Measurements from ENCODE around the gene F11R.
"Not testable (repeated sequence)": the region's sequence is repeated elsewhere in the genome, so short reads cannot be mapped to it uniquely, and the experiment has no call there.

F11R gene

GRCh38 chr1:161021970-161022353, 1.0 kb upstream of the F11R start:
- no peak for DNase-seq (ENCODE audit: low read depth)
- peak overlapping the region; percentile 76 for H3K4me3 ChIP-seq (ENCODE audit: low read depth, low read length)
- TF ChIP-seq, protein P1, sequence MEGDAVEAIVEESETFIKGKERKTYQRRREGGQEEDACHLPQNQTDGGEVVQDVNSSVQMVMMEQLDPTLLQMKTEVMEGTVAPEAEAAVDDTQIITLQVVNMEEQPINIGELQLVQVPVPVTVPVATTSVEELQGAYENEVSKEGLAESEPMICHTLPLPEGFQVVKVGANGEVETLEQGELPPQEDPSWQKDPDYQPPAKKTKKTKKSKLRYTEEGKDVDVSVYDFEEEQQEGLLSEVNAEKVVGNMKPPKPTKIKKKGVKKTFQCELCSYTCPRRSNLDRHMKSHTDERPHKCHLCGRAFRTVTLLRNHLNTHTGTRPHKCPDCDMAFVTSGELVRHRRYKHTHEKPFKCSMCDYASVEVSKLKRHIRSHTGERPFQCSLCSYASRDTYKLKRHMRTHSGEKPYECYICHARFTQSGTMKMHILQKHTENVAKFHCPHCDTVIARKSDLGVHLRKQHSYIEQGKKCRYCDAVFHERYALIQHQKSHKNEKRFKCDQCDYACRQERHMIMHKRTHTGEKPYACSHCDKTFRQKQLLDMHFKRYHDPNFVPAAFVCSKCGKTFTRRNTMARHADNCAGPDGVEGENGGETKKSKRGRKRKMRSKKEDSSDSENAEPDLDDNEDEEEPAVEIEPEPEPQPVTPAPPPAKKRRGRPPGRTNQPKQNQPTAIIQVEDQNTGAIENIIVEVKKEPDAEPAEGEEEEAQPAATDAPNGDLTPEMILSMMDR (IDR thresholded peaks at IDR 0.05; ENCODE audit: control insufficient read depth, extremely low read depth, insufficient read depth): no peak

DNA sequence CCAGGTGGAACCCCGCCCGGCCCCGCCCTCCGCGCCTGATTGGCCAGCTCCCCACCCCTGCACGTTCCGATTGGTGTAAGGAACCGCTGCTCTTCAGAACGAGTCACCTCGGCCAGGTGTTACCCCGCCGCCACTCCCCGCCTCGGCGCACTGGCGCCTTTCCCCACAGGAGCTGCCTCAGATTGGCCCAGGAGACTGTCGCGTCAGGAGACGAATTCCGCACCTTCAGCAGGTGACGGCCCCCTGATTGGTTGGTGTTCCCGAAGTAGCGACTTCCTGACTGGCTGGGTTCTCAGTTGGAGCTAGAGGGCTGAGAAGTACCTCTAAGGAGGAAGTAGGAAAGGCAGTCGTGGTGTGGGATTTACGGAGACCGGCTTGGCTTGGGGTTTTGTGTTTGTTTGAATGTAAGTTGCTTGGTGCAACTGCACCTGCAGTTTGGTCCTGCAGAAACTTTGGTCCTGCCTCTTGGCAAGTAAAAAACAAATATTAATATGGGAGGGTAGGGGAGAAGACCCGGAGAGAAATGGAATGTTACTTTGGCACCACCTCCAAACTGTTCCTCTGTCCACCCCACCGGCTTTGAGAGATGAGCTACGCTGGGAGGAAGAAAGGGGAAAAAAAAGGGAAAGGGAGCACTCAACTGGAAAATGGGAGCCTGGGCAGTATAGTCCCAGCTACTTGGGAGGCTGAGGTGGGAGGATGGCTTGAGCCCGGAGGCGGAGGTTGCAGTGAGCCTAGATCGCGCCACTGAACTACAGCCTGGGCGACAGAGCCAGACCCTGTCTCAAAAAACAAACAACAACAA, 415 bp upstream of the F11R start:
- peak overlapping the region; percentile 76 for H3K4me3 ChIP-seq (ENCODE audit: low read depth, low read length)
- TF ChIP-seq, protein P1 (IDR thresholded peaks at IDR 0.05; ENCODE audit: control insufficient read depth, extremely low read depth, insufficient read depth): no peak
- peak; percentile 99 for DNase-seq (ENCODE audit: low read depth)

GRCh38 chr1:161019751-161020495, 1.0 kb downstream of the F11R start:
- peak overlapping the region; percentile 76 for H3K4me3 ChIP-seq (ENCODE audit: low read depth, low read length)
- DNase-seq (ENCODE audit: low read depth): no peak
- TF ChIP-seq, protein P1 (IDR thresholded peaks at IDR 0.05; ENCODE audit: control insufficient read depth, extremely low read depth, insufficient read depth): no peak

DNA sequence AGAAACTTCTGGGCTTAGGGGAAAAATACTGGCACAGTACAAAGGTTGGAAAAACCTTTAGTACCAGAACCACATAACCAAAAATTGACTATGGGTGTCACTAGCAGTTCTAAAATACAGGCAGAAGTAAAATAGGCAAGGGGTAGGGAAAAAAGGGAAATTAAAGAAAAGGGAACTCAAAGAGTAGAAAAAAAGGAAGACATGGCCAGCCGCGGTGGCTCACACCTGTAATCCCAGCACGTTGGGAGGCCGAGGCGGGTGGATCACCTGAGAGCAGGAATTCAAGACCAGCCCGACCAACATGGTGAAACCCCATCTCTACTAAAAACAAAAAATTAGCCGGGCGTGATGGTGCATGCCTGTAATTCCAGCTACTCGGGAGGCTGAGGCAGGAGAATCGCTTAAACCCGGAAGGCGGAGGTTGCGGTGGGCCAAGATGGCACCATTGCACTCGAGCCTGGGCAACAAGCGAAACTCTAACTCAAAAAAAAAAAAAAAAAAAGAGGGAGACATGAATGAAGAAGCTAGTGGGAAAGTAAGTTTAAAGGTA, 1.8 kb downstream of the F11R start:
- not testable (repeated sequence) for DNase-seq (ENCODE audit: low read depth)

GRCh38 chr1:161018631-161018930, 2.4 kb downstream of the F11R start:
- no peak for DNase-seq (ENCODE audit: low read depth)
- no peak overlapping the region for H3K4me3 ChIP-seq (ENCODE audit: low read depth, low read length)
- TF ChIP-seq, protein P1 (IDR thresholded peaks at IDR 0.05; ENCODE audit: control insufficient read depth, extremely low read depth, insufficient read depth): no peak

More for the DNA sequence above, 1.8 kb downstream of the F11R start:
- peak overlapping the region; percentile 76 for H3K4me3 ChIP-seq (ENCODE audit: low read depth, low read length)

DNA sequence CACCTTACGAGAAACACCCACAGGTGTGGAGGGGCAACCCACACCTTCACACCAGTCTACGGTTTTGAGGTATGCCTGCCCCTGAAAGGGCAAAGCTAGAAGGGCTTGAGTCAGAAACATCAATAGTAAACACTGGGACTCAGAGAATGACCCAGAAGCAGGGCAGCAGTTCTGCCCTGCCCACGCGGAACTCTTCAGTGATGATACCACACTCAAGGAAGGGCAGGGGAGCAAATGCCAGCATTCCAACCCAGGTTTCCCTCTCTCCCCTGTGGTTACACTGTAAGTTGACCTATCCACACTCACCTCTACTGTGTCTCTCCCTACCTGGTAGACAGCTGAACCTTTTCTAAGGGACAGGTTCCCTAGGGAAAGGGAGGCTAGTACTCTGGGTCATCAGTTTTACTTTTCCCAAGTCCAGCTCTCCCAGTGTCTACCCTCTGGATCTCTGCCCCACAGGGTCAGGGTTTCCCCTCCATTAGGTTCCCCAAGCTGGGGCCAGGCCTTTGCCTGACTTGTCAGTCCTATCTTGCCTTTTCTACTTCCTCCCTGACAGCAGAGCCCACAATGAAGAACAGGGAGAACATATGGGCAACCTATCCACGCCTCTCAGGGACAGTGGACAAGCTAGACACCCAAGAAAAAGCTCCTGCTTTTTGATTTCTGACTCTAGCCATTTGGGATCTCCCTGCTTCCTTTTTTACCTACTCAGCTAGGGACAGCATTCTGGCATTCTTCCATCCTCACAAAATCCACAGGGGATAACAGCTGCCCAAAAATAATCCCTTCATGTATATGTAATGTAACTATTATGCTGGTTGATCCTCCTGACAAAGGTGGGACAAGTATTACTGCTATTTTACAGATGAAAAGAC, 3.0 kb downstream of the F11R start:
- H3K4me3 ChIP-seq (ENCODE audit: low read depth, low read length): no peak overlapping the region
- TF ChIP-seq, protein P1 (IDR thresholded peaks at IDR 0.05; ENCODE audit: control insufficient read depth, extremely low read depth, insufficient read depth): no peak
- DNase-seq (ENCODE audit: low read depth): no peak

DNA sequence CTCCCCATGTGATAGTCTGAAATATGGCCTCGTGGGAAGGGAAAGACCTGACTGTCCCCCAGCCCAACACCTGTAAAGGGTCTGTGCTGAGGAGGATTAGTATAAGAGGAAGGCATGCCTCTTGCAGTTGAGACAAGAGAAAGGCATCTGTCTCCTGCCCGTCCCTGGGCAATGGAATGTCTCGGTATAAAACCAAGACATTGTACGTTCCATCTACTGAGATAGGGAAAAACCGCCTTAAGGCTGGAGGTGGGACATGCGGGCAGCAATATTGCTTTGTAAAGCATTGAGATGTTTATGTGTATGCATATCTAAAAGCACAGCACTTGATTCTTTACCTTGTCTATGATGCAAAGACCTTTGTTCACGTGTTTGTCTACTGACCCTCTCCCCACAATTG, 3.8 kb downstream of the F11R start:
- not testable (repeated sequence) for H3K4me3 ChIP-seq (ENCODE audit: low read depth, low read length); DNase-seq (ENCODE audit: low read depth)

DNA sequence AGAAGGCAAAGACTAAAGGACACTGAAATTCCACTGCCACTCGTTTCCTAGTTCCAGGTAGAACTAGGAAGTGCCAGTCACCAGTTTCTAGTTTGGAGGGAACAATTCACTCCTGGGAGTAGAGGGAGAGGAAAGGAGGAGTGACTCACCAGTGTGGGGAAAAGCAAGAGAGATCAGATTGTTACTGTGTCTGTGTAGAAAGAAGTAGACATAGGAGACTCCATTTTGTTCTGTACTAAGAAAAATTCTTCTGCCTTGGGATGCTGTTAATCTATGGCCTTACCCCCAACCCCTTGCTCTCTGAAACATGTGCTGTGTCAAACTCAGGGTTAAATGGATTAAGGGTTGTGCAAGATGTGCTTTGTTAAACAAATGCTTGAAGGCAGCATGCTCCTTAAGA, 4.3 kb downstream of the F11R start:
- not testable (repeated sequence) for H3K4me3 ChIP-seq (ENCODE audit: low read depth, low read length); DNase-seq (ENCODE audit: low read depth)
